Measurements from ENCODE around the gene UQCRHL. TPM values are rescaled to one million over a fixed set of nuclear protein-coding genes. Genes with fewer than 3 reads are reported as not detected.

Gene UQCRHL
- total and polyA plus RNA-seq, 10 of the 15 experiments (the other 5 are each of a cell fraction or from before 2014, with no cell fraction given), result 1.4 to 17.3 (median 5.7) TPM

GRCh38 chr1:15834406-15835204, 27.2 kb upstream of the UQCRHL start (continued):
- TF ChIP-seq IKZF2 (IDR thresholded peaks at IDR 0.05) (peak in 1 of 2 experiments; percentile 54; a peak in 2 of 4 replicates), SUPT20H (IDR thresholded peaks at IDR 0.05; ENCODE audit: borderline replicate concordance, control insufficient read depth, low read depth, low read length) (no peak), NR2C1 (IDR thresholded peaks at IDR 0.05) (peak; percentile 92), RELA (IDR thresholded peaks at IDR 0.05; ENCODE audit: borderline replicate concordance, partially characterized antibody) (peak; percentile 61), SP1 (IDR thresholded peaks at IDR 0.05; ENCODE audit: low read depth, low read length) (peak; percentile 72), TAF1 (IDR thresholded peaks at IDR 0.05; ENCODE audit: borderline replicate concordance, low read depth, low read length) (peak; percentile 66), IKZF1 (conservative IDR thresholded peaks at IDR 0.05) (peak; percentile 87), TCF3 (IDR thresholded peaks at IDR 0.05; ENCODE audit: borderline replicate concordance, insufficient read depth, low read depth, low read length) (peak; percentile 75), SMC3 (IDR thresholded peaks at IDR 0.05; ENCODE audit: borderline replicate concordance, low read length) (peak; percentile 8; the same call in 1 of the 2 replicates), ZNF622 (IDR thresholded peaks at IDR 0.05) (no peak), TARDBP (IDR thresholded peaks at IDR 0.05; ENCODE audit: borderline replicate concordance) (no peak), LARP7 (IDR thresholded peaks at IDR 0.05) (peak; percentile 94), SREBF1 (IDR thresholded peaks at IDR 0.05; ENCODE audit: low read length) (no peak), ZNF207 (IDR thresholded peaks at IDR 0.05; ENCODE audit: borderline replicate concordance) (peak; percentile 78; the same call in 1 of the 2 replicates), PRDM15 (CRISPR knock-in tag; IDR thresholded peaks at IDR 0.05) (no peak; the same call in 1 of the 2 replicates), SPI1 (IDR thresholded peaks at IDR 0.05; ENCODE audit: borderline replicate concordance, insufficient read depth, low read depth, low read length) (no peak), BHLHE40 (IDR thresholded peaks at IDR 0.05; ENCODE audit: borderline replicate concordance in 1 of 2, low read depth in 2 of 2, low read length in 1 of 2) (peak; percentile 83 to 85; a peak in 3 of 4 replicates), PKNOX1 (IDR thresholded peaks at IDR 0.05) (peak; percentile 55; the same call in 1 of the 2 replicates), ZNF24 (IDR thresholded peaks at IDR 0.05) (peak; percentile 73; the same call in 1 of the 2 replicates), SMAD1 (IDR thresholded peaks at IDR 0.05; ENCODE audit: low read depth, partially characterized antibody) (peak; percentile 22)
- TF ChIP-seq, protein P1, sequence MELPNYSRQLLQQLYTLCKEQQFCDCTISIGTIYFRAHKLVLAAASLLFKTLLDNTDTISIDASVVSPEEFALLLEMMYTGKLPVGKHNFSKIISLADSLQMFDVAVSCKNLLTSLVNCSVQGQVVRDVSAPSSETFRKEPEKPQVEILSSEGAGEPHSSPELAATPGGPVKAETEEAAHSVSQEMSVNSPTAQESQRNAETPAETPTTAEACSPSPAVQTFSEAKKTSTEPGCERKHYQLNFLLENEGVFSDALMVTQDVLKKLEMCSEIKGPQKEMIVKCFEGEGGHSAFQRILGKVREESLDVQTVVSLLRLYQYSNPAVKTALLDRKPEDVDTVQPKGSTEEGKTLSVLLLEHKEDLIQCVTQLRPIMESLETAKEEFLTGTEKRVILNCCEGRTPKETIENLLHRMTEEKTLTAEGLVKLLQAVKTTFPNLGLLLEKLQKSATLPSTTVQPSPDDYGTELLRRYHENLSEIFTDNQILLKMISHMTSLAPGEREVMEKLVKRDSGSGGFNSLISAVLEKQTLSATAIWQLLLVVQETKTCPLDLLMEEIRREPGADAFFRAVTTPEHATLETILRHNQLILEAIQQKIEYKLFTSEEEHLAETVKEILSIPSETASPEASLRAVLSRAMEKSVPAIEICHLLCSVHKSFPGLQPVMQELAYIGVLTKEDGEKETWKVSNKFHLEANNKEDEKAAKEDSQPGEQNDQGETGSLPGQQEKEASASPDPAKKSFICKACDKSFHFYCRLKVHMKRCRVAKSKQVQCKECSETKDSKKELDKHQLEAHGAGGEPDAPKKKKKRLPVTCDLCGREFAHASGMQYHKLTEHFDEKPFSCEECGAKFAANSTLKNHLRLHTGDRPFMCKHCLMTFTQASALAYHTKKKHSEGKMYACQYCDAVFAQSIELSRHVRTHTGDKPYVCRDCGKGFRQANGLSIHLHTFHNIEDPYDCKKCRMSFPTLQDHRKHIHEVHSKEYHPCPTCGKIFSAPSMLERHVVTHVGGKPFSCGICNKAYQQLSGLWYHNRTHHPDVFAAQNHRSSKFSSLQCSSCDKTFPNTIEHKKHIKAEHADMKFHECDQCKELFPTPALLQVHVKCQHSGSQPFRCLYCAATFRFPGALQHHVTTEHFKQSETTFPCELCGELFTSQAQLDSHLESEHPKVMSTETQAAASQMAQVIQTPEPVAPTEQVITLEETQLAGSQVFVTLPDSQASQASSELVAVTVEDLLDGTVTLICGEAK (IDR thresholded peaks at IDR 0.05; ENCODE audit: borderline replicate concordance), result no peak
